Stimulated activated naive CD4-positive, alpha-beta T cell (primary cell): Measurements from ENCODE around the gene CRYBB2.
"Not testable (repeated sequence)": the region's sequence is repeated elsewhere in the genome, so short reads cannot be mapped to it uniquely, and the experiment has no call there.

Experiments used
- DNase-seq, 6 experiments: peaks; one replicate each; lab custom pipeline; 2025; lab: John Stamatoyannopoulos, UW

Gene CRYBB2

DNA sequence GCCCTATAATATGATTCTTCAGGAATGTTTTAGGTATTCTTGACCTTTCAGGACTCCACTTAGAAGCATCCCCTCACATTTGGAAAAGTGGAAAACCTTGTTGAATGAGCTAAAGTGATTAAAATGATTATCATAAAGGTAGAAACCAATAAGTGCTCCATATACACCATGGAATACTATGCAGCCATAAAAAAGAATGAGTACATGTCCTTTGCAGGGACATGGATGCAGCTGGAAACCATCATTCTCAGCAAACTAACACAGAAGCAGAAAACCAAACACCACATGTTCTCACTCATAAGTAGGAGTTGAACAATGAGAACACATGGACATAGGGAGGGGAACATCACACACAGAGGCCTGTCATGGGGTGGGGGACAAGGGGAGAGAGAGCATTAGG lies 14.3 kb downstream of the CRYBB2 start:
- DNase-seq = not testable (repeated sequence)

DNA sequence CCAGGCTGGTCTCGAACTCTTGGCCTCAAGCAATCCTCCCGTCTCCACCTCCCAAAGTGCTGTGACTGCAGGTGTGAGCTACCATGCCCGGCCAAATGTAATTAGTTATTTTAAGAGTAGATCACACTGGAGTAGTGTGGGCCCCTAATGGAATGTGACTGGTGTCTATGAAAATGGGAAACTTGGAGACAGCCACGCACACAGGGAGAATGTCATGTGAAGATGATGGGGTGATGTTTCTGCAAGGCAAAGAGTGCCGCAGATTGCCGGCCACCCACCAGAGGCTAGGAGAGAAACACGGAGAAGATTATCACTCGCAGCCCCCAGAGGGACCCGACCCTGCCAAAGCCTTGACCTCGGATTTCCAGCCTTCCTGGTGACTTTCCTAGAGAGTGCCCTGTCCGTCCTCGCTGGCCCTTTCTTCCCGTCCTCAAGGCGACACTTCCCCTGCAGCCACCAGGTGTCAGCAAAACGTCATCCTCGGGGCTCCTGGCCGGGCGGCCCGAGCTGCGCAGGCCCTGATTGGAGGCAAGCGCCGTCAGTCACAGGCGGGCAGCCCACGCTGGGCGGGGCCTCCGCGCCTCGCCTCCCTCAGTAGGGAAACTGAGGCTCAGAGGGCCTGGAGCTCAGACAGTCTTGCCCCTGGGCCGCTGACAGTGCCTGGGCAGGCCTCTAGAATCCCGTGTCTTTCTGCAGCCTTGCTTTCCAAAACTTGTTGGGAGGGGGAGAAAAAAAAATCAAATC lies 16.3 kb downstream of the CRYBB2 start:
- DNase-seq = peak; percentile 5 to 48 (median 23)

DNA sequence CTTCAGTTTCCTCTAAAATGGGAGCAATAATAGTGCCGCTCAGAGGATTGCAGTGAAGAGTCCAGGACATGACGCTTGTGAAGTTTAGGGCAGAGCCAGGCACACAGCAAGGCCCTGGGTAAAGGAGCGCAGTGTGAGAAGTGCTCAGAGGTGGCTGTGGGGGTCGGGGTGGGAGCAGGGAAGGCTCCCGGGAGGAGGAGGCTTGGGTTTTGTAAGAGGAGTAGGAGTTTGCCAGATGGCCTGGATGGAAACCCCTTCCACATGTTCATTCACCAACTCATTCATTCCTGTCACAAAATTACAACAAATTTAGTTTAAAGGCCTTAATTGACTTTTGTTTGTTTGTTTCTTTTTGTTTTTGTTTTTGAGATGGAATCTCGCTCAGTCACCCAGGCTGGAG lies 17.0 kb downstream of the CRYBB2 start:
- DNase-seq = no peak

DNA sequence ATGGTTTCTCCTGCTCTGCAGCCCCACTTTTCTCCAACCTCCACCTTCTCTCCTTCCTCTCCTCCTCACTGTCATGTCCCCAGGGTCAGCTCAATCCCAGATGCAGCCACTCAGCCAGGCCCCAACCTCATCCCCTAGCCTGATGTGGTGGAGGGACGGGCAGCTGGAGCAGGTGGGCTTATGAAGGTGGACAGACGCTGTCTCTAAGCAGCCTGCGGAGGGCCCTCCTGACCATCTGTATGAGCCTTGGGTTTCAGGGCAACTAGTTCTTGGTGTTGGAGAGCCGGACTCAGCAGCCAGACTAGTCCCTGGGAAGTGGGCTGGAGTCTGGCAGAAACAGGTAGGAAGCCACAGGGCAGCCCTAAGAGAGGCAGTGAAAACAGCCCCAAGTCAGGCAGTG lies 18.1 kb downstream of the CRYBB2 start:
- DNase-seq = no peak

DNA sequence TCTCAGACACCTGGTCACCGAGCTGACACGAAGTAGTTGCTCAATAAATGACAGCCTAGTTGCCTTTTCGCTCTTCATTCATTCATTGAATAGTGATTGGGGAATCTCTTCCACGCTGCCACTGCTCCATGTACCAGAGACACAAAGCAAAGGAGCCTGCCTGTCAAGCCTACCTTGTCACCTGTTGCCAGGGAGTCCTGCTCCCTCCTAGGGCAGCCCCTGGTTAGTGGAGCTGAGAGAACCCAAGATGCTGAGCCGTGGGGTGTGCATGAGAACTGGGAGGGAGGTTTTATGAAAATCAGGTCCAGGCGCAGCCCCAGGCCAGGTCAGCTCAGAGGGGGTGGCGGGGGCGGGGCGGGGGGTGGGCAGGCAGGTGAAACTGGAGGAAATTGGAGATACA lies 18.6 kb downstream of the CRYBB2 start:
- DNase-seq = not testable (repeated sequence)

DNA sequence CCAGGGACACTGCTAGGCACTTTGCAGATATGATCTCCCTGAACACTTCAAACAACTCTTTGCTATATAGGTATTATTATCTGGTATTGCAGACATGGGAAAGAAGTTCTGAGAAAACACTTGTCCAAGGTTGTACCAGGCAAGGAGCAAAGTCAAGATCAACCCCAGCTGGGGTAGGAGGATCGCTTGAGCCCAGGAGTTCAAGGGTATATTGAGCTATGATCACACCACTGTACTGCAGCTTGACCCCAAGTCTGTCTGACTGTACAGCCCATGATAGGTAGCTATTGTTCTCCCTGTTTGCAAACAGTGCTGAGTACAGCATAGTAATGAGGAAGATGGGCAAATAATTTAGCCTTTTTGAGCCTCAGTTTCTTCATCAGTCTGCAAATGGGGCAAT lies 35.7 kb downstream of the CRYBB2 start:
- DNase-seq = not testable (repeated sequence)

DNA sequence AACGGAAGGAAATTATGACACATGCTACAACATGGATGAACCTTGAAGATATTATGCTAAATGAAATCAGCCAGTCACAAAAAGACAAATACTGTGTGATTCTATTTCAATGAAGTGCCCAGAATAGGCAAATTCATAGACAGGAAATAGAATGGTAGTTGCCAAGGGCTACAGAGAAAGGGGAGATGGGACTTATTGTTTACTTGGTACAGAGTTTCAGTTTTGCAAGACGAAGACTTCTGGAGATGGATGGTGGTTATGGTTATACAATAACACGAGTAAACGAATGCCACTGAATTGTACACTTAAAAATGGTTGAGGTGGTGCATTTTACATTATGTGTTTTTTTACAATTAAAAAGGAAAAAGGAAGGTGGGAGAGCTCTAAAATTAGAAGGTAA lies 48.1 kb downstream of the CRYBB2 start:
- not testable (repeated sequence) for DNase-seq

DNA sequence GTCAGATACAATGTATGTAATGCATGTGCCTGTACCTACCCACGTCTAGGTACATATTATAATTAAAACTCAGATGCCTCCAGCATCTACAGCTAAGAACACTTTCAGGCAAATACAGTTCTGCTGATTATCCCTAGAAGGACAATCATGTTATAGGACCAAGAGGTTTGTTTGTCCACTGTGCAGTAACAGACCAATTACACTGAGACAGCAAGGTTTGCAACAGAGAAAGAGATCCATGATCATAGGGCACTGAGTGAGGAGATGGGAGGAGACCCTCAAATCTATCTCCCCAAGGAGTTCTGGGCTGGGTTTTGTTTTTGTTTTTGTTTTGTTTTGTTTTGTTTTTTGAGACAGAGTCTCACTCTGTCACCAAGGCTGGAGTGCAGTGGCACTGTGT lies 49.5 kb downstream of the CRYBB2 start:
- not testable (repeated sequence) for DNase-seq

DNA sequence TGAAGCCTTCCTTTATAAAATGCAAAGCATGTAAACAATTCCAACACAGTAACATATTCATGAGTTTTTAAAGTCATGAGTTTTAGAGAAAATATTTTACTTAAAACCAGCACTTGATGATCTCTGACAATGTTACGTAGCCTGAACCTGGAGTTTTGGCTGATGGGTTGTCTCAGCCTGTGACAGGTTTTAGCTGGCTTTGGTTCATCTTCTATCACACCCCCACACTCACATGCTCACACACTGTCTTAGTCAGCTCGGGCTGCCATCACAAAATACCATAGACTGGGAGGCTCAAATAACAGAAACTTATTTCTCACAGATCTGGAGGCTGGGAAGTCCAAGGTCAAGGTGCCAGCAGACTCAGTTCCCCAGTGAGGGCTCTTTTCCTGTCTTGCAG lies 50.6 kb downstream of the CRYBB2 start:
- DNase-seq = not testable (repeated sequence)

DNA sequence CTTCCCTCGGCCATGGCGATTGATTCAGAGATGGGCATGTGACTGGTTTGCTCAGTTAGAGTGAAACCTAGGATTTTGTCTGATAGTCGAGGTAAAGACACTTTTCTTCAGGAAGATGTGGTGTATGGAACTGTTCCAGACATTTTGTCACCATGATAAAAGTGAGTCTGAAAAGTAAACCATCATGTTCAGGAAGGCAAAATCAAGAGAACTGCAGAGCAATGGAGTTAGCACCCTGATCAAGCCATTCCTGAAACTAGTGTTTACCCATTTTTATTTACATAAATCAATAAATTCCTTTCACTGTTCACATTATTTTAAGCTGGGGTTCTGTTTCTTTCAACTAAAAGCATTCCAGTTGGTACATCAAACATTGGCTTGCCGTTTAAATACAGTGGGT lies 53.8 kb downstream of the CRYBB2 start:
- not testable (repeated sequence) for DNase-seq

DNA sequence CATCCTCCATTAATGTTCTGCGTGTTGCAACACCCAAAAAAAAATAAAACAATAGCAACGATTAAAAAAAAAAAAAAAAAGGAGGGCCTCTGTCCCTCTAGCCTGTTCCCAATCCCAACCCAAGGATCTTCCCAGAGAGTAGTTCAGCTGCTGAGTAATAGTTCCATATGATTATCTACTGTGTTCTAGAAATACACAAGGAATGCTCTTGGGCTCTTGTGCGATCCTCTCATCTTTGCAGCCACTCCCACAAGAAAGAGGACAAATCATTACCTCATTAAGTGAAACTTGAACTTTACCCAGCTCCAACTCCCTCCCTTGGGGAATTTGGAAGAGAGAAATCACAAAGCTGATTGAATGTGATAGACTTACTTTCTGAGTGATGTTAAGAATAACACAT lies 54.5 kb downstream of the CRYBB2 start:
- DNase-seq = not testable (repeated sequence)

DNA sequence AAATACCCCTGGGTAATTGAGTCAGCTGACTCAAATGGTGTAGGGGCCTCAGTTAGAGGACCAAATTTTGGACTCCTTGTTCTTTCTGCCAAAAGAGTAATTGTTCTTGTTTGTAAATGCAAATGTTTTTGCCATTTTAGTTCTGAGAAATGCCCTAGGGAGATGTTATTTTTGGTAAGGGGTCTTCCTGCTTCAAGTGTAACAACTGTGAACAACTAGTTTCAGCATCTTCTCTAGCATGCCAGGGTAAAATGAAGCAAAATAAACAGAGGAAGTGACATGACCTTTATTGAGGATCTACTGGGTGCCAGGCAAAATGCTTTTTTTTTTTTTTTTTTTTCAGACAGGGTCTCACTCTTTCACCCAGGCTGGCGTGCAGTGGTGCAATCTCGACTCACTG lies 60.7 kb downstream of the CRYBB2 start:
- DNase-seq = not testable (repeated sequence)
